Measurements from ENCODE around the gene NEMF.

DNA sequence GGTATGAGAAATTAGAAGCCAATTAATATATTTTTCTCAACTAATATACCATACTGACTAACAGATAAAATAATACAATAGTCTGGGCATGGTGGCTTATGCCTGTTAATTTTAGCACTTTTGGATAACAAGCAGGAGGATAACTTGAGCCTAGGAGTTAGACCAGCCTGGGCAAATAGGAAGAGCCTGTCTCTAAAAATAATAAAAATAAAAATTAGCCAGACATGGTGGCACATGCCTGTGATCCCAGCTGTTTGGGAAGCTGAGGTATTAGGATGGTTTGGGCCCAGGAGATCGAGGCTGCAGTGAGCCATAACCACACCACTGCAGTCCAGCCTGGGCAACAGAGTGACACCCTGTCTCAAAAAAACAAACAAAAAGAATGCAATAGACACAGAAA, 60.0 kb downstream of the NEMF start:
- TF ChIP-seq YY1 (IDR thresholded peaks at IDR 0.05; ENCODE audit: insufficient read depth, insufficient read length) (no peak), ZNF274 (IDR thresholded peaks at IDR 0.05; ENCODE audit: low read depth, low read length) (no peak), SUZ12 (IDR thresholded peaks at IDR 0.05; ENCODE audit: extremely low read depth, insufficient read depth, insufficient read length) (no peak)

Data from NT2/D1 (cell line).